Bronchial epithelial cell (primary cell): ENCODE measurements around the gene LCN12. TPM values are rescaled to one million over a fixed set of nuclear protein-coding genes. Genes with fewer than 3 reads are reported as not detected.

Experiments used
- DNase-seq: peaks from one replicate; pipeline ENCODE4 v3.0.0-alpha.2; 2010; ENCODE audit warnings: low read depth
- FAIRE-seq: peaks from 2 replicates; lab custom pipeline; 2011; peaks lifted over from hg19 to GRCh38; lab: Jason Lieb, UNC
- H3K27me3 ChIP-seq: 2 replicates; pipeline ENCODE4 v1.5.1; 2011; ENCODE audit warnings: low read length; ENCODE audit not compliant: control insufficient read depth, insufficient read depth
- H3K36me3 ChIP-seq: 2 replicates; pipeline ENCODE4 v1.5.1; 2011; ENCODE audit warnings: low read length; ENCODE audit not compliant: control insufficient read depth, insufficient read depth
- H3K4me3 ChIP-seq: 2 replicates; pipeline ENCODE4 v1.5.1; 2011; ENCODE audit warnings: mild to moderate bottlenecking, low read depth, low read length, control low read depth
- total RNA-seq: library from RNA; depleted of rRNA; stranded (reverse); fragments of >200 nt; gene quantifications from 2 replicates; pipeline ENCODE4 v1.2.1, GENCODE V29; 2014
- TF ChIP-seq, protein P1 (sequence below): IDR thresholded peaks from 2 replicates; pipeline ENCODE4 v1.5.1; 2011; ENCODE audit warnings: mild to moderate bottlenecking, moderate library complexity, low read length, control low read depth, inconsistent platforms; ENCODE audit not compliant: insufficient read depth, severe bottlenecking

LCN12 gene
- total RNA-seq, 1 donor from 2014 or later: not detected

DNA sequence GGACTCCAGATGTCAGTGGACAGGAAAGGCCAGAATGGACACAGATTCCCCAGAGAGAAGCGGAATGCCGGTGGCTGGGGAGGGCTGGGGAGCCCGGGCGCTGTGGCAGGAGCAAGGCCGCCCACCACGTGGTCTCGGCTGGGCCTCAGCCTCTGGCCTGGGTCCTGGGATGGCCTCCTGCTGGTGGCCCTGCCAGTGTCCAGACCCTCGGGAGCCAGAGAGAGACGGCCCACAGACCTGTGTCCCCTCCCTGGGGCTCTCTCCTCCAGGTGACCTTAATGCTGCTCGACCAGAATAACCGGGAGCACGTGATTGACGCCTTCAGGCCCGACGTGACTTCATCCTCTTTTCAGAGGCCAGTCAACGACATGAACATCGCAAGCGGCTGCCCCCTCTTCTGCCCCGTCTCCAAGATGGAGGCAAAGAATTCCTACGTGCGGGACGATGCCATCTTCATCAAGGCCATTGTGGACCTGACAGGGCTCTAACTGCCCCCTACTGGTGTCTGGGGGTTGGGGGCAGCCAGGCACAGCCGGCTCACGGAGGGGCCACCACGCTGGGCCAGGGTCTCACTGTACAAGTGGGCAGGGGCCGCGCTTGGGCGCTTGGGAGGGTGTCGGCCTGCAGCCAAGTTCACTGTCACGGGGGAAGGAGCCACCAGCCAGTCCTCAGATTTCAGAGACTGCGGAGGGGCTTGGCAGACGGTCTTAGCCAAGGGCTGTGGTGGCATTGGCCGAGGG, 26.5 kb upstream of the LCN12 start:
- no peak for FAIRE-seq
- DNase-seq: no peak
- no peak overlapping the region for H3K4me3 ChIP-seq
- TF ChIP-seq, protein P1, sequence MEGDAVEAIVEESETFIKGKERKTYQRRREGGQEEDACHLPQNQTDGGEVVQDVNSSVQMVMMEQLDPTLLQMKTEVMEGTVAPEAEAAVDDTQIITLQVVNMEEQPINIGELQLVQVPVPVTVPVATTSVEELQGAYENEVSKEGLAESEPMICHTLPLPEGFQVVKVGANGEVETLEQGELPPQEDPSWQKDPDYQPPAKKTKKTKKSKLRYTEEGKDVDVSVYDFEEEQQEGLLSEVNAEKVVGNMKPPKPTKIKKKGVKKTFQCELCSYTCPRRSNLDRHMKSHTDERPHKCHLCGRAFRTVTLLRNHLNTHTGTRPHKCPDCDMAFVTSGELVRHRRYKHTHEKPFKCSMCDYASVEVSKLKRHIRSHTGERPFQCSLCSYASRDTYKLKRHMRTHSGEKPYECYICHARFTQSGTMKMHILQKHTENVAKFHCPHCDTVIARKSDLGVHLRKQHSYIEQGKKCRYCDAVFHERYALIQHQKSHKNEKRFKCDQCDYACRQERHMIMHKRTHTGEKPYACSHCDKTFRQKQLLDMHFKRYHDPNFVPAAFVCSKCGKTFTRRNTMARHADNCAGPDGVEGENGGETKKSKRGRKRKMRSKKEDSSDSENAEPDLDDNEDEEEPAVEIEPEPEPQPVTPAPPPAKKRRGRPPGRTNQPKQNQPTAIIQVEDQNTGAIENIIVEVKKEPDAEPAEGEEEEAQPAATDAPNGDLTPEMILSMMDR: peak; percentile 2
- H3K36me3 ChIP-seq: peaks cover 14% of the 10 kb centered on the region
- H3K27me3 ChIP-seq: no peaks in the 10 kb centered on the region

DNA sequence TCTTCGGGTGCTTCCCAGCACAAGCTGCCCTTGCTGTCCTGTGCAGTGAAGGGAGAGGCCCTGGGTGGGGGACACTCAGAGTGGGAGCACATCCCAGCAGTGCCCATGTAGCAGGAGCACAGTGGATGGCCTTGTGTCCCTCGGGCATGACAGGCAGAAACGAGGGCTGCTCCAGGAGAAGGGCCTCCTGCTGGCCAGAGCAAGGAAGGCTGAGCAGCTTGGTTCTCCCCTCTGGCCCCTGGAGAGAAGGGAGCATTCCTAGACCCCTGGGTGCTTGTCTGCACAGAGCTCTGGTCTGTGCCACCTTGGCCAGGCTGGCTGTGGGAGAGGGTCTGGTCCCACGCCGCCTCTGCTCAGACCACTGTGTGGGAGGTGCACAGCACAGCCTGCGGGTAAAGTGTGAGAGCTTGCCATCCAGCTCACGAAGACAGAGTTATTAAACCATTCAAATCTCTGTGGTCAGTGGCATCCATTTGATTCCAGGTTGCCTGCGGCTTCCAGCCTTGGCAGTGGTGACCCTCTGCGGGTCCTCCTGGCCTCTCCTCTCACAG, 25.8 kb upstream of the LCN12 start:
- DNase-seq (no peak), FAIRE-seq (no peak)
- H3K36me3 ChIP-seq: peaks cover 10% of the 10 kb centered on the region
- TF ChIP-seq, protein P1: peak; percentile 27
- H3K4me3 ChIP-seq: no peak overlapping the region
- H3K27me3 ChIP-seq: no peaks in the 10 kb centered on the region

DNA sequence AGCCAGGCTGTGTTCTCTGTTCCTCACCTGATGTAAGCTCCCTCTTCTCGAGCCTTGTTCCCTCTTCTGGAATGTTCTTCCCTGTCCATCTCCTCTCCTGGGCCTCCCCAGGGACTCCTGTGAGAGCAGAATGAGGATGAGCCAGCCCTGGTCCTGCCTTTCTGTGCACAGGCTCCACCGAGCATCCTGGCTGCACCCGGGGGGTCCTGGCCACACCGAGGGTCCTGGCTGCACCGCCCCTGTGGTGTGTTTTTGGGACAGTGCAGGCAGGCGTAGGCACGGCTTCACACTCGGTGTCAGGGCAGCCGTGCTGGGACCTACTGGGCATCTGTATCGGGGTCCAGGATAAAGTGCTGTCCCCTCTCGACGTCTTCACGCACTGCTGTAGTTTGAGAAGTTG, 25.3 kb upstream of the LCN12 start:
- Histone ChIP-seq H3K27me3 (no peaks in the 10 kb centered on the region), H3K4me3 (no peak overlapping the region), H3K36me3 (peaks cover 10% of the 10 kb centered on the region)
- no peak for DNase-seq
- no peak for FAIRE-seq
- TF ChIP-seq, protein P1: no peak

DNA sequence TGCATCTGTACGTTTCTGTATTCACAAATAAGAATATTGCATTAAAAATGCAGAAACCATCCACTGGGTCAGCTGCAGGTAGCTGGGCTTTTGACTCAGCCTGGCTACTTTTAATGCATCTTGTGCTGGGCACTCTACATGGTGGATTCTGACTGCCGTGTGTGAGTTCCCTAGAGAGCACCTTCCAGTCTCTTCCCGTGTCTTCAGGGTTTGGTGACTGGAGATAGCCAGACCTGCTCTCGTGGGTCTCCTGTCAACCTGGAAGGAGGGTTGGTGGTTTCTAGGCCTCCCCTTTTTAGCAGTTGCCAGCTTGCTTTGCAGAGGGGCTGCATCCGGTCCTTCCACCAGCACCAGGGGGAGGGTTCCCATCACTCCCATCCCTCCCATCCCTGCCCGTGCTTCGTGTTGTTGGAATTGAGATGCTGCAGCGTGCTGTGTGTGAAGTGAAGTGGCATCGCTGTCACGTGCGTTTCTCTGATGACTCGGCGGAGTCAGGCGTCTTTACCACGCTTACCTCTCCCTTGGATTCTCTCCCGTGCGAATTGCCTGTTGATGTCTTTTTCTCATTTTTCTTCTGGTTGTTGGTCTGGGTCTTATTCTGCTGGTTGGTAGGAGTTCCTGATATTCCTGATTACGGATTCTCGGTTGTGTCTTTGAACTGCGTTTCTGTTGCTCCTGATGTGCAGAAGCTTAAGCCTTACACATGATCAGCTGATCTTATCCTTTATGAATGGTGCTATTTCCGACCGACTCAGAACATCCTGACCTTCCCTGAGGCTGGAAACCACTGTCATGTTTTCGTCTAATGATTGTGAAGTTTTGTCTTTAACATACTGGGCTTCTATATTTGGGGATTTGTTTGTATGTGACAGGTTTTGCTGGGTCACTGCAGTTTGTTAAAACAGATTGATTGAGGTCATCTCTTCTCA, 24.5 kb upstream of the LCN12 start:
- FAIRE-seq: no peak
- DNase-seq: no peak
- no peaks in the 10 kb centered on the region for H3K27me3 ChIP-seq
- no peak overlapping the region for H3K4me3 ChIP-seq
- TF ChIP-seq, protein P1: no peak
- H3K36me3 ChIP-seq: peaks cover 9% of the 10 kb centered on the region

DNA sequence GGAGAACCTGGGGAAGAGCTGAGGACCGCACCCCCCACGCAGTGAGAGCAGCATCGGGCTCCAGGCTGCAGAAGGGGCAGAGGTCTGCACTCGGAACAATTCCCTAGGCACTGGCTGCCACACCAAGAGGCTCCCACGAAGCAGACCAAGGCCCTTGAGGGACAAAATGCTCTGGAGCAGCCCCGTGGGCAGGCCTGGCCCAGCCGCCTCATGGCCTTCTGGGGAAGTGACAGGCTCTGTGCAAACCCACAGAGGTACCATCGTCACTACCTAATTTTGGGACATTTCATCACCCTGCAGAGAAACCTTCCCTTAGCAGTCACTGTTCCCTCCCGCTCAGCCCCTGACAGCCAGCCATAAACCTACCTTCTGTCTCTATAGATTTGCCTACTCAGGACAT, 23.5 kb upstream of the LCN12 start:
- Histone ChIP-seq H3K36me3 (peaks cover 9% of the 10 kb centered on the region), H3K4me3 (no peak overlapping the region), H3K27me3 (no peaks in the 10 kb centered on the region)
- no peak for DNase-seq
- no peak for FAIRE-seq
- TF ChIP-seq, protein P1: no peak
